WTC11 (cell line): ENCODE results near the gene SMYD3. TPM values are rescaled to one million over a fixed set of nuclear protein-coding genes. Genes with fewer than 3 reads are reported as not detected.

Experiments
- ATAC-seq: fragments of 200-7000 bp; cut with Tn5 transposase; 2 replicates; pipeline ENCODE4 v1.10.0; 2021; ENCODE audit warnings: mild to moderate bottlenecking, moderate library complexity
- CTCF ChIA-PET: fragments of 300-600 bp; sonication (Branson Sonifier 250); formaldehyde crosslinking; loops from one replicate; lab custom pipeline; 2021; ENCODE audit warnings: antibody characterized with exemption; lab: Charles Lee
- POLR2A ChIA-PET: fragments of 350-600 bp; sonication (Branson Sonifier 250); formaldehyde crosslinking; loops from one replicate; lab custom pipeline; 2021; ENCODE audit warnings: antibody characterized with exemption; lab: Charles Lee
- DNase-seq: peaks from one replicate; pipeline ENCODE4 v3.0.0; 2021; ENCODE audit warnings: low spot score
- H3K27ac Mint-ChIP-seq: 2 replicates; pipeline ENCODE4 v1.8.0; 2021; ENCODE audit warnings: mixed read lengths
- H3K27me3 Mint-ChIP-seq: 2 replicates; pipeline ENCODE4 v1.8.0; 2021; ENCODE audit warnings: low read depth, mild to moderate bottlenecking, moderate library complexity, mixed read lengths
- H3K36me3 Mint-ChIP-seq: 2 replicates; pipeline ENCODE4 v1.8.0; 2021; ENCODE audit warnings: mixed read lengths
- H3K4me1 Mint-ChIP-seq: 2 replicates; pipeline ENCODE4 v1.8.0; 2022; ENCODE audit warnings: mixed read lengths
- H3K4me3 Mint-ChIP-seq: 2 replicates; pipeline ENCODE4 v1.8.0; 2021; ENCODE audit warnings: mild to moderate bottlenecking, moderate library complexity, mixed read lengths
- H3K9me3 Mint-ChIP-seq: 2 replicates; pipeline ENCODE4 v1.8.0; 2021; ENCODE audit warnings: mixed read lengths
- ATF1 ChIP-seq: sonication (generic); formaldehyde crosslinking; IDR thresholded peaks from 2 replicates; pipeline ENCODE4 v1.8.1; 2023; ENCODE audit warnings: mild to moderate bottlenecking, moderate library complexity, missing genetic modification reagents
- ELF4 ChIP-seq: sonication (generic); formaldehyde crosslinking; IDR thresholded peaks from 2 replicates; pipeline ENCODE4 v1.8.1; 2022; ENCODE audit warnings: low read depth, mild to moderate bottlenecking, moderate library complexity, missing genetic modification reagents
- EMX1 ChIP-seq: fragments of 250-450 bp; sonication (Bioruptor Pico); IDR thresholded peaks from 2 replicates; pipeline ENCODE4 v1.8.0; 2021; ENCODE audit warnings: mild to moderate bottlenecking
- FOXP4 ChIP-seq: sonication (generic); formaldehyde crosslinking; IDR thresholded peaks from 2 replicates; pipeline ENCODE4 v1.8.0; 2022; ENCODE audit warnings: mild to moderate bottlenecking, missing genetic modification reagents
- GRHL2 ChIP-seq: fragments of 250-450 bp; sonication (Bioruptor Pico); IDR thresholded peaks from 2 replicates; pipeline ENCODE4 v1.8.0; 2022; ENCODE audit warnings: mild to moderate bottlenecking, moderate library complexity; ENCODE audit not compliant: insufficient replicate concordance, severe bottlenecking
- GTF2I ChIP-seq: fragments of 250-450 bp; sonication (Bioruptor Pico); conservative IDR thresholded peaks from 2 replicates; pipeline ENCODE4 v1.4.0; 2021; ENCODE audit warnings: mild to moderate bottlenecking
- HMGA2 ChIP-seq: fragments of 250-450 bp; sonication (Bioruptor Pico); IDR thresholded peaks from 2 replicates; pipeline ENCODE4 v1.4.0; 2021; ENCODE audit warnings: mild to moderate bottlenecking, moderate library complexity
- IRF2 ChIP-seq: sonication (generic); formaldehyde crosslinking; IDR thresholded peaks from 2 replicates; pipeline ENCODE4 v1.8.0; 2022; ENCODE audit warnings: low read depth, missing genetic modification reagents, borderline replicate concordance
- NFATC4 ChIP-seq: fragments of 250-450 bp; sonication (Bioruptor Pico); IDR thresholded peaks from 2 replicates; pipeline ENCODE4 v1.9.0; 2021; ENCODE audit warnings: mild to moderate bottlenecking
- NR3C1 ChIP-seq: sonication (generic); formaldehyde crosslinking; conservative IDR thresholded peaks from 2 replicates; pipeline ENCODE4 v1.8.1; 2023; ENCODE audit warnings: low read depth, mild to moderate bottlenecking, missing genetic modification reagents
- PRRX2 ChIP-seq: fragments of 250-450 bp; sonication (Bioruptor Pico); IDR thresholded peaks from 2 replicates; pipeline ENCODE4 v1.8.0; 2021; ENCODE audit warnings: mild to moderate bottlenecking
- RORB ChIP-seq: fragments of 250-450 bp; sonication (Bioruptor Pico); IDR thresholded peaks from 2 replicates; pipeline ENCODE4 v1.9.0; 2021; ENCODE audit warnings: mild to moderate bottlenecking
- ZMAT4 ChIP-seq: fragments of 250-450 bp; sonication (Bioruptor Pico); IDR thresholded peaks from 2 replicates; pipeline ENCODE4 v1.9.0; 2021; ENCODE audit warnings: mild to moderate bottlenecking
- ZNF138 ChIP-seq: sonication (generic); formaldehyde crosslinking; conservative IDR thresholded peaks from 2 replicates; pipeline ENCODE4 v1.8.1; 2022; ENCODE audit warnings: mild to moderate bottlenecking, moderate library complexity, missing genetic modification reagents
- total RNA-seq: library from RNA; stranded (reverse); gene quantifications from 3 replicates; pipeline ENCODE4 v1.2.3, GENCODE V29; 2021
- TF ChIP-seq, protein P1 (sequence below): sonication (generic); formaldehyde crosslinking; IDR thresholded peaks from 2 replicates; pipeline ENCODE4 v1.8.0; 2022; ENCODE audit warnings: missing genetic modification reagents
- TF ChIP-seq, protein P2 (sequence below): sonication (generic); formaldehyde crosslinking; IDR thresholded peaks from 2 replicates; pipeline ENCODE4 v1.8.0; 2022; ENCODE audit warnings: mild to moderate bottlenecking, missing genetic modification reagents
- TF ChIP-seq, protein P3 (sequence below): sonication (generic); formaldehyde crosslinking; IDR thresholded peaks from 2 replicates; pipeline ENCODE4 v1.8.0; 2022; ENCODE audit warnings: mild to moderate bottlenecking, missing genetic modification reagents
- TF ChIP-seq, protein P4 (sequence below): sonication (generic); formaldehyde crosslinking; conservative IDR thresholded peaks from 2 replicates; pipeline ENCODE4 v1.8.1; 2023; ENCODE audit warnings: mild to moderate bottlenecking, low read depth, missing genetic modification reagents, moderate library complexity
- TF ChIP-seq, protein P5 (sequence below): sonication (generic); formaldehyde crosslinking; conservative IDR thresholded peaks from 2 replicates; pipeline ENCODE4 v1.8.1; 2022; ENCODE audit warnings: mild to moderate bottlenecking, missing genetic modification reagents
- TF ChIP-seq, protein P6 (sequence below): sonication (generic); formaldehyde crosslinking; IDR thresholded peaks from 2 replicates; pipeline ENCODE4 v1.8.1; 2023; ENCODE audit warnings: mild to moderate bottlenecking, missing genetic modification reagents

The SMYD3 gene
- total RNA-seq, 1 experiment from 2014 or later = 21.4 TPM

- TF ChIP-seq, protein P1, sequence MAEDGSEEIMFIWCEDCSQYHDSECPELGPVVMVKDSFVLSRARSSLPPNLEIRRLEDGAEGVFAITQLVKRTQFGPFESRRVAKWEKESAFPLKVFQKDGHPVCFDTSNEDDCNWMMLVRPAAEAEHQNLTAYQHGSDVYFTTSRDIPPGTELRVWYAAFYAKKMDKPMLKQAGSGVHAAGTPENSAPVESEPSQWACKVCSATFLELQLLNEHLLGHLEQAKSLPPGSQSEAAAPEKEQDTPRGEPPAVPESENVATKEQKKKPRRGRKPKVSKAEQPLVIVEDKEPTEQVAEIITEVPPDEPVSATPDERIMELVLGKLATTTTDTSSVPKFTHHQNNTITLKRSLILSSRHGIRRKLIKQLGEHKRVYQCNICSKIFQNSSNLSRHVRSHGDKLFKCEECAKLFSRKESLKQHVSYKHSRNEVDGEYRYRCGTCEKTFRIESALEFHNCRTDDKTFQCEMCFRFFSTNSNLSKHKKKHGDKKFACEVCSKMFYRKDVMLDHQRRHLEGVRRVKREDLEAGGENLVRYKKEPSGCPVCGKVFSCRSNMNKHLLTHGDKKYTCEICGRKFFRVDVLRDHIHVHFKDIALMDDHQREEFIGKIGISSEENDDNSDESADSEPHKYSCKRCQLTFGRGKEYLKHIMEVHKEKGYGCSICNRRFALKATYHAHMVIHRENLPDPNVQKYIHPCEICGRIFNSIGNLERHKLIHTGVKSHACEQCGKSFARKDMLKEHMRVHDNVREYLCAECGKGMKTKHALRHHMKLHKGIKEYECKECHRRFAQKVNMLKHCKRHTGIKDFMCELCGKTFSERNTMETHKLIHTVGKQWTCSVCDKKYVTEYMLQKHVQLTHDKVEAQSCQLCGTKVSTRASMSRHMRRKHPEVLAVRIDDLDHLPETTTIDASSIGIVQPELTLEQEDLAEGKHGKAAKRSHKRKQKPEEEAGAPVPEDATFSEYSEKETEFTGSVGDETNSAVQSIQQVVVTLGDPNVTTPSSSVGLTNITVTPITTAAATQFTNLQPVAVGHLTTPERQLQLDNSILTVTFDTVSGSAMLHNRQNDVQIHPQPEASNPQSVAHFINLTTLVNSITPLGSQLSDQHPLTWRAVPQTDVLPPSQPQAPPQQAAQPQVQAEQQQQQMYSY (CRISPR knock-in tag) = no peak
- no peak for TF ChIP-seq RORB
- no peak for TF ChIP-seq ZMAT4 (CRISPR knock-in tag)
- TF ChIP-seq, protein P2, sequence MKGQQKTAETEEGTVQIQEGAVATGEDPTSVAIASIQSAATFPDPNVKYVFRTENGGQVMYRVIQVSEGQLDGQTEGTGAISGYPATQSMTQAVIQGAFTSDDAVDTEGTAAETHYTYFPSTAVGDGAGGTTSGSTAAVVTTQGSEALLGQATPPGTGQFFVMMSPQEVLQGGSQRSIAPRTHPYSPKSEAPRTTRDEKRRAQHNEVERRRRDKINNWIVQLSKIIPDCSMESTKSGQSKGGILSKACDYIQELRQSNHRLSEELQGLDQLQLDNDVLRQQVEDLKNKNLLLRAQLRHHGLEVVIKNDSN (CRISPR knock-in tag) = no peak
- TF ChIP-seq EMX1 (CRISPR knock-in tag) = no peak
- TF ChIP-seq, protein P3, sequence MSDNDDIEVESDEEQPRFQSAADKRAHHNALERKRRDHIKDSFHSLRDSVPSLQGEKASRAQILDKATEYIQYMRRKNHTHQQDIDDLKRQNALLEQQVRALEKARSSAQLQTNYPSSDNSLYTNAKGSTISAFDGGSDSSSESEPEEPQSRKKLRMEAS (CRISPR knock-in tag) = no peak
- TF ChIP-seq NFATC4 (CRISPR knock-in tag) = no peak
These were observed 496.7 kb downstream of the SMYD3 start (continued) for GRCh38 chr1:246010386-246010785.

- Mint-ChIP-seq H3K27ac (peak overlapping the region; percentile 60; the same call in 1 of the 2 replicates), H3K4me3 (no peak overlapping the region), H3K9me3 (no peaks in the 10 kb centered on the region), H3K36me3 (no peaks in the 10 kb centered on the region), H3K27me3 (no peaks in the 10 kb centered on the region), H3K4me1 (peaks cover 11% of the 10 kb centered on the region)
- DNase-seq = no peak
- ATAC-seq = peak; percentile 67
- CTCF ChIA-PET = interaction anchor here (1.0 kb wide), 1 partner anchor 119 kb away, joined by 5 read pairs; no protein-coding TSS in a partner anchor
- TF ChIP-seq GTF2I (CRISPR knock-in tag) = no peak
- TF ChIP-seq, protein P4, sequence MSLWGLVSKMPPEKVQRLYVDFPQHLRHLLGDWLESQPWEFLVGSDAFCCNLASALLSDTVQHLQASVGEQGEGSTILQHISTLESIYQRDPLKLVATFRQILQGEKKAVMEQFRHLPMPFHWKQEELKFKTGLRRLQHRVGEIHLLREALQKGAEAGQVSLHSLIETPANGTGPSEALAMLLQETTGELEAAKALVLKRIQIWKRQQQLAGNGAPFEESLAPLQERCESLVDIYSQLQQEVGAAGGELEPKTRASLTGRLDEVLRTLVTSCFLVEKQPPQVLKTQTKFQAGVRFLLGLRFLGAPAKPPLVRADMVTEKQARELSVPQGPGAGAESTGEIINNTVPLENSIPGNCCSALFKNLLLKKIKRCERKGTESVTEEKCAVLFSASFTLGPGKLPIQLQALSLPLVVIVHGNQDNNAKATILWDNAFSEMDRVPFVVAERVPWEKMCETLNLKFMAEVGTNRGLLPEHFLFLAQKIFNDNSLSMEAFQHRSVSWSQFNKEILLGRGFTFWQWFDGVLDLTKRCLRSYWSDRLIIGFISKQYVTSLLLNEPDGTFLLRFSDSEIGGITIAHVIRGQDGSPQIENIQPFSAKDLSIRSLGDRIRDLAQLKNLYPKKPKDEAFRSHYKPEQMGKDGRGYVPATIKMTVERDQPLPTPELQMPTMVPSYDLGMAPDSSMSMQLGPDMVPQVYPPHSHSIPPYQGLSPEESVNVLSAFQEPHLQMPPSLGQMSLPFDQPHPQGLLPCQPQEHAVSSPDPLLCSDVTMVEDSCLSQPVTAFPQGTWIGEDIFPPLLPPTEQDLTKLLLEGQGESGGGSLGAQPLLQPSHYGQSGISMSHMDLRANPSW (CRISPR knock-in tag) = no peak
- TF ChIP-seq, protein P2 (CRISPR knock-in tag) = no peak
- no peak for TF ChIP-seq ZNF138
- TF ChIP-seq PRRX2 = no peak
- no peak for TF ChIP-seq ELF4 (CRISPR knock-in tag)
- no peak for TF ChIP-seq ATF1 (CRISPR knock-in tag)
- POLR2A ChIA-PET = no interaction called here
These were observed 498.7 kb downstream of the SMYD3 start for GRCh38 chr1:246008363-246008831.

DNA sequence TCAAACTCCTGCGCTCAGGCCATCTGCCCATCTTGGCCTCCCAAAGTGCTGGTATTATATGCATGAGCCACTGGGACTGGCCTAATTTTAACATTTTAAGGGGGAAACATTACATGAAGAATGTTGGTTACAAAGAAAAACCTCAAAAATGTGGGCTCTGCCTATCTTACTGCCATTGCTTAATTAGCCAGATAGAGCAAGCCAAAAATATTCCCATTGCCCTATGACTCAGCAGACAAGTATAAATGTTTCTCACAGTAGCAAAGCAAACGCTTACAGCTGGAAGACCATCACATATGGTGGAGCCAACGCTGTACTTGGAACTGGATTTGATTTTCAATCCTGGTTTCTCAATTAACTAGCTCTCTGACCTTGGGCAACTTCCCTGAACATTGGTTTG lies 502.0 kb downstream of the SMYD3 start:
- H3K9me3 Mint-ChIP-seq = no peaks in the 10 kb centered on the region
- peaks cover 14% of the 10 kb centered on the region for H3K4me1 Mint-ChIP-seq
- H3K27ac Mint-ChIP-seq = no peak overlapping the region
- DNase-seq (no peak), ATAC-seq (no peak)
- H3K36me3 Mint-ChIP-seq = no peaks in the 10 kb centered on the region
- ChIA-PET CTCF (interaction anchor here (0.6 kb wide), 1 partner anchor 221 kb away, joined by 3 read pairs; no protein-coding TSS in a partner anchor), POLR2A (no interaction called here)
- H3K4me3 Mint-ChIP-seq = no peak overlapping the region
- no peaks in the 10 kb centered on the region for H3K27me3 Mint-ChIP-seq
- no peak for TF ChIP-seq IRF2 (CRISPR knock-in tag)
- no peak for TF ChIP-seq HMGA2 (CRISPR knock-in tag)
- TF ChIP-seq NR3C1 (CRISPR knock-in tag) = no peak
- no peak for TF ChIP-seq GRHL2
- TF ChIP-seq FOXP4 (CRISPR knock-in tag) = no peak
- TF ChIP-seq, protein P5, sequence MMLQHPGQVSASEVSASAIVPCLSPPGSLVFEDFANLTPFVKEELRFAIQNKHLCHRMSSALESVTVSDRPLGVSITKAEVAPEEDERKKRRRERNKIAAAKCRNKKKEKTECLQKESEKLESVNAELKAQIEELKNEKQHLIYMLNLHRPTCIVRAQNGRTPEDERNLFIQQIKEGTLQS = no peak
- TF ChIP-seq, protein P3 (CRISPR knock-in tag) = no peak
- TF ChIP-seq, protein P6, sequence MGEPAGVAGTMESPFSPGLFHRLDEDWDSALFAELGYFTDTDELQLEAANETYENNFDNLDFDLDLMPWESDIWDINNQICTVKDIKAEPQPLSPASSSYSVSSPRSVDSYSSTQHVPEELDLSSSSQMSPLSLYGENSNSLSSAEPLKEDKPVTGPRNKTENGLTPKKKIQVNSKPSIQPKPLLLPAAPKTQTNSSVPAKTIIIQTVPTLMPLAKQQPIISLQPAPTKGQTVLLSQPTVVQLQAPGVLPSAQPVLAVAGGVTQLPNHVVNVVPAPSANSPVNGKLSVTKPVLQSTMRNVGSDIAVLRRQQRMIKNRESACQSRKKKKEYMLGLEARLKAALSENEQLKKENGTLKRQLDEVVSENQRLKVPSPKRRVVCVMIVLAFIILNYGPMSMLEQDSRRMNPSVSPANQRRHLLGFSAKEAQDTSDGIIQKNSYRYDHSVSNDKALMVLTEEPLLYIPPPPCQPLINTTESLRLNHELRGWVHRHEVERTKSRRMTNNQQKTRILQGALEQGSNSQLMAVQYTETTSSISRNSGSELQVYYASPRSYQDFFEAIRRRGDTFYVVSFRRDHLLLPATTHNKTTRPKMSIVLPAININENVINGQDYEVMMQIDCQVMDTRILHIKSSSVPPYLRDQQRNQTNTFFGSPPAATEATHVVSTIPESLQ (CRISPR knock-in tag) = no peak
